H1 (cell line): ENCODE results near the gene SLC66A2. TPM values are rescaled to one million over a fixed set of nuclear protein-coding genes. Genes with fewer than 3 reads are reported as not detected.

Experiments
- CTCF ChIA-PET: fragments of 300-600 bp; sonication (Branson Sonifier 250); formaldehyde crosslinking; loops from one replicate; lab custom pipeline; 2021; ENCODE audit not compliant: partially characterized antibody; lab: Charles Lee
- POLR2A ChIA-PET: fragments of 300-600 bp; sonication (Branson Sonifier 250); formaldehyde crosslinking; loops from one replicate; lab custom pipeline; 2021; ENCODE audit warnings: inconsistent platforms; ENCODE audit not compliant: partially characterized antibody; lab: Charles Lee
- DNase-seq, 2 experiments: peaks; one replicate each; pipeline versions ENCODE4 v3.0.0 to v3.0.0-alpha.2; 2010 to 2022; ENCODE audit warnings: low spot score in 2 of 2, low read depth in 1 of 2, mixed read lengths in 1 of 2
- FAIRE-seq: peaks from 2 replicates; lab custom pipeline; 2011; peaks lifted over from hg19 to GRCh38; lab: Jason Lieb, UNC
- H2AFZ ChIP-seq: 2 replicates; pipeline ENCODE4 v1.8.1; 2012; ENCODE audit warnings: low read length, inconsistent platforms
- H2AK5ac ChIP-seq: 2 replicates; pipeline ENCODE4 v1.6.1; 2013; ENCODE audit warnings: low read depth, low read length
- H2BK120ac ChIP-seq: replicated peaks from 2 replicates; pipeline ENCODE3; 2013; ENCODE audit warnings: low read depth, low read length, inconsistent platforms
- H2BK12ac ChIP-seq: 2 replicates; pipeline ENCODE4 v1.6.1; 2013; ENCODE audit warnings: low read depth, low read length
- H2BK15ac ChIP-seq: 2 replicates; pipeline ENCODE4 v1.6.1; 2013; ENCODE audit warnings: low read length
- H2BK20ac ChIP-seq: 2 replicates; pipeline ENCODE4 v1.6.1; 2013; ENCODE audit warnings: low read length
- H2BK5ac ChIP-seq: 2 replicates; pipeline ENCODE4 v1.6.1; 2013; ENCODE audit warnings: low read depth, low read length
- H3K14ac ChIP-seq: 2 replicates; pipeline ENCODE4 v1.6.1; 2013; ENCODE audit warnings: inconsistent platforms; ENCODE audit not compliant: insufficient read length
- H3K18ac ChIP-seq: 2 replicates; pipeline ENCODE4 v1.6.1; 2013; ENCODE audit warnings: low read length; ENCODE audit errors: extremely low read depth
- H3K23ac ChIP-seq: 2 replicates; pipeline ENCODE4 v1.6.1; 2013; ENCODE audit warnings: inconsistent platforms; ENCODE audit not compliant: insufficient read length
- H3K23me2 ChIP-seq: 2 replicates; pipeline ENCODE4 v1.6.1; 2013; ENCODE audit warnings: low read depth, low read length
- H3K27ac ChIP-seq: 2 replicates; pipeline ENCODE4 v1.6.1; 2011; ENCODE audit warnings: low read depth, low read length, inconsistent platforms
- H3K27me3 ChIP-seq, 4 experiments: replicated peaks in 1 of 4; 1 replicate in 1 of 4; 2 replicates in 3 of 4; pipeline versions ENCODE4 v1.6.1 to v1.8.1; 2011 to 2013; ENCODE audit warnings: low read length in 3 of 4, mild to moderate bottlenecking in 3 of 4, inconsistent platforms in 2 of 4, mixed read lengths in 2 of 4, moderate library complexity in 1 of 4; ENCODE audit not compliant: control insufficient read depth in 3 of 4, insufficient read depth in 3 of 4; ENCODE audit errors: extremely low read depth in 1 of 4
- H3K36me3 ChIP-seq, 4 experiments: 2 replicates each; pipeline versions ENCODE4 v1.6.1 to v1.8.1; 2011 to 2013; ENCODE audit warnings: mild to moderate bottlenecking in 4 of 4, low read length in 3 of 4, moderate library complexity in 2 of 4, control low read depth in 1 of 4, inconsistent platforms in 1 of 4; ENCODE audit not compliant: insufficient read depth in 4 of 4, control insufficient read depth in 2 of 4
- H3K4ac ChIP-seq: replicated peaks from 2 replicates; pipeline ENCODE3; 2013; ENCODE audit warnings: low read length, low read depth, mixed read lengths, inconsistent platforms; ENCODE audit not compliant: insufficient read length
- H3K4me1 ChIP-seq, 4 experiments: replicated peaks in 1 of 4; 1 replicate in 1 of 4; 2 replicates in 3 of 4; pipeline versions ENCODE4 v1.6.1 to v1.8.1; 2011 to 2013; ENCODE audit warnings: low read length in 3 of 4, inconsistent platforms in 2 of 4, mixed read lengths in 1 of 4; ENCODE audit not compliant: insufficient read depth in 4 of 4, control insufficient read depth in 3 of 4
- H3K4me2 ChIP-seq, 2 experiments: 2 replicates each; pipeline versions ENCODE4 v1.6.1 to v1.8.1; 2011 to 2013; ENCODE audit warnings: low read depth in 2 of 2, low read length in 2 of 2, control low read depth in 1 of 2, inconsistent platforms in 1 of 2, mild to moderate bottlenecking in 1 of 2; ENCODE audit not compliant: insufficient read depth in 1 of 2
- H3K4me3 ChIP-seq, 4 experiments: fragments of 200-600, 300-600 bp in 1 of 4; sonication (generic), shearing (Covaris generic), sonication (Bioruptor Twin) in 1 of 4; 2 replicates each; pipeline versions ENCODE4 v1.5.1 to v1.8.1; 2011 to 2016; ENCODE audit warnings: low read length in 4 of 4, low read depth in 3 of 4, control low read depth in 2 of 4, inconsistent platforms in 2 of 4, mild to moderate bottlenecking in 2 of 4, mixed read lengths in 1 of 4, moderate library complexity in 1 of 4; ENCODE audit not compliant: insufficient read depth in 2 of 4; ENCODE audit errors: extremely low read depth in 1 of 4
- H3K56ac ChIP-seq: replicated peaks from 2 replicates; pipeline ENCODE3; 2013; ENCODE audit warnings: low read depth, mild to moderate bottlenecking, mixed read lengths, low read length, inconsistent platforms; ENCODE audit not compliant: insufficient read length
- H3K79me1 ChIP-seq: 2 replicates; pipeline ENCODE4 v1.6.1; 2013; ENCODE audit warnings: low read depth, low read length, control low read depth
- H3K79me2 ChIP-seq, 2 experiments: 2 replicates each; pipeline versions ENCODE4 v1.6.1 to v1.8.1; 2012 to 2013; ENCODE audit warnings: low read length in 2 of 2, mild to moderate bottlenecking in 2 of 2, inconsistent platforms in 1 of 2; ENCODE audit not compliant: insufficient read depth in 2 of 2, control insufficient read depth in 1 of 2
- H3K9ac ChIP-seq, 4 experiments: replicated peaks in 1 of 4; 1 replicate in 1 of 4; 2 replicates in 3 of 4; pipeline versions ENCODE4 v1.6.1 to v1.8.1; 2011 to 2013; ENCODE audit warnings: low read depth in 3 of 4, low read length in 3 of 4, control low read depth in 2 of 4, mild to moderate bottlenecking in 2 of 4, moderate library complexity in 2 of 4, inconsistent platforms in 1 of 4; ENCODE audit errors: extremely low read depth in 1 of 4
- H3K9me3 ChIP-seq, 2 experiments: 2 replicates each; pipeline versions ENCODE4 v1.6.1 to v1.8.1; 2012 to 2013; ENCODE audit warnings: mild to moderate bottlenecking in 2 of 2, moderate library complexity in 2 of 2, control low read depth in 1 of 2, inconsistent platforms in 1 of 2, low read depth in 1 of 2, low read length in 1 of 2, mixed read lengths in 1 of 2; ENCODE audit not compliant: insufficient read depth in 2 of 2
- H4K20me1 ChIP-seq, 2 experiments: replicated peaks in 1 of 2; 2 replicates each; pipeline versions ENCODE3 to v1.8.1; 2011 to 2013; ENCODE audit warnings: inconsistent platforms in 2 of 2, low read length in 2 of 2, mild to moderate bottlenecking in 1 of 2; ENCODE audit not compliant: insufficient read depth in 2 of 2, control insufficient read depth in 1 of 2
- H4K5ac ChIP-seq: 2 replicates; pipeline ENCODE4 v1.6.1; 2013; ENCODE audit warnings: low read length, low read depth, mixed read lengths, inconsistent platforms; ENCODE audit not compliant: insufficient read length
- H4K8ac ChIP-seq: 2 replicates; pipeline ENCODE4 v1.8.0; 2013; ENCODE audit warnings: mild to moderate bottlenecking, moderate library complexity, low read length, inconsistent platforms; ENCODE audit not compliant: insufficient read depth; ENCODE audit errors: extremely low read depth
- H4K91ac ChIP-seq: replicated peaks from 2 replicates; pipeline ENCODE3; 2013; ENCODE audit warnings: low read length, mixed read lengths, inconsistent platforms; ENCODE audit not compliant: insufficient read length
- HDAC6 ChIP-seq: IDR thresholded peaks from one replicate; pipeline ENCODE4 v1.7.1; 2012; ENCODE audit warnings: low read depth, mild to moderate bottlenecking, inconsistent platforms, low read length, moderate library complexity
- KDM5A ChIP-seq: fragments of 200-600 bp; IDR thresholded peaks from 2 replicates; pipeline ENCODE4 v1.7.1; 2012; ENCODE audit warnings: mild to moderate bottlenecking, low read length, inconsistent platforms, mixed read lengths
- WGBS, 2 experiments: shearing (Covaris generic) in 1 of 2; methylation state at CpG; one replicate each; pipeline versions ENCODE4 v1.1.6 to v1.1.7; 2013 to 2015; ENCODE audit warnings: low lambda C conversion rate in 2 of 2, mixed read lengths in 2 of 2, inconsistent platforms in 1 of 2, low coverage in 1 of 2, missing lambda C conversion rate in 1 of 2; ENCODE audit not compliant: insufficient replicate concordance in 2 of 2, insufficient coverage in 1 of 2, insufficient read length in 1 of 2; ENCODE audit errors: extremely low coverage in 1 of 2, missing lambda C conversion rate in 1 of 2; 5-methylcytosine and 5-hydroxymethylcytosine counted together
- polyA plus RNA-seq, 7 experiments: library from polyadenylated mRNA; depleted of rRNA in 3 of 7; stranded (reverse) in 5 of 7; unstranded in 2 of 7; fragments of >200 nt in 5 of 7; fragments of 200-250 nt in 2 of 7; gene quantifications; 1 replicate in 5 of 7; 2 replicates in 1 of 7; 4 replicates in 1 of 7; pipeline versions ENCODE4 v1.2.1 to v1.2.3, GENCODE V29; 2011 to 2013; ENCODE audit warnings: missing spikeins in 2 of 7, mixed read lengths in 2 of 7
- total RNA-seq: library from RNA; stranded (reverse); fragmentation: NEBNext Ultra II Directional; extraction: Animal tissue kit (Norgen Biotek cat#: 25700); gene quantifications from 2 replicates; pipeline ENCODE4 v1.2.1, GENCODE V29; 2021

Gene SLC66A2
- total and polyA plus RNA-seq, 2 of the 8 experiments (the other 6 are each of a cell fraction or from before 2014, with no cell fraction given): 15.0 to 18.9 TPM

GRCh38 chr18:79989195-79989497, 37.7 kb upstream of the SLC66A2 start:
- no peak overlapping the region for H2BK20ac ChIP-seq
- no peak overlapping the region for H4K8ac ChIP-seq
- 86% methylated on average over 14 of the region's 14 CpGs; no CpG with 5 or more reads in 1 of the 2 experiments for WGBS, 2 experiments
- H3K27ac ChIP-seq: no peak overlapping the region
- no peak overlapping the region for H2BK15ac ChIP-seq
- H4K91ac ChIP-seq: no peak overlapping the region
- H2BK120ac ChIP-seq: no peak overlapping the region
- H2AFZ ChIP-seq: no peak overlapping the region
- peak overlapping the region; percentile 64 to 94 (median 86) for H3K4me3 ChIP-seq
- H3K18ac ChIP-seq: no peak overlapping the region
- H3K9ac ChIP-seq: no peak overlapping the region; a peak in 2 of 7 replicates
- no peak overlapping the region for H4K5ac ChIP-seq
- TF ChIP-seq KDM5A (no peak), HDAC6 (no peak)
- FAIRE-seq (no peak), DNase-seq (no peak)
- H3K14ac ChIP-seq: no peak overlapping the region
- peaks cover 24 to 41% of the 10 kb centered on the region in 2 experiments for H3K79me2 ChIP-seq
- no peak overlapping the region for H2BK5ac ChIP-seq
- ChIA-PET POLR2A (interaction anchor here (0.6 to 2.2 kb wide), 9 partner anchors 10 to 60 kb away, joined by 3 to 11 read pairs (median 3); no protein-coding TSS in a partner anchor), CTCF (interaction anchor here (0.7 to 1.0 kb wide), 3 partner anchors 42 to 1824 kb away, joined by 3 read pairs; no protein-coding TSS in a partner anchor)
- H3K56ac ChIP-seq: no peak overlapping the region
- H3K4ac ChIP-seq: no peak overlapping the region
- no peak overlapping the region for H2AK5ac ChIP-seq
- no peak overlapping the region for H2BK12ac ChIP-seq
- 0 out of 2 replicates have a peak, but pooled peaks cover 5% of the 10 kb centered on the region for H3K79me1 ChIP-seq
- peaks cover 5% of the 10 kb centered on the region; the same call in 1 of the 2 replicates for H3K23me2 ChIP-seq
- peaks cover 3 to 20% (median 8%) of the 10 kb centered on the region in 4 experiments; a peak in 5 of 8 replicates for H3K36me3 ChIP-seq
- H3K4me2 ChIP-seq: peak overlapping the region; percentile 74 to 82
- H3K27me3 ChIP-seq: no peaks in the 10 kb centered on the region
- H4K20me1 ChIP-seq: peaks cover 6 to 11% of the 10 kb centered on the region in 2 experiments
- no peak overlapping the region for H3K23ac ChIP-seq
- H3K9me3 ChIP-seq: no peaks in the 10 kb centered on the region
- H3K4me1 ChIP-seq: peaks cover 0 to 5% (median 3%) of the 10 kb centered on the region in 4 experiments; a peak in 4 of 7 replicates
